RWPE2 (cell line): Measurements from ENCODE around the gene WBP11.
A peak's percentile ranks its signal among the peaks of the same experiment; 100 is the strongest.

Experiments
- ATAC-seq: fragments of 200-7000 bp; cut with Tn5 transposase; 3 replicates; pipeline ENCODE4 v1.9.1; 2021; ENCODE audit warnings: low read depth
- DNase-seq: peaks from one replicate; pipeline ENCODE4 v3.0.0-alpha.2; 2020; ENCODE audit warnings: low spot score
- H3K27ac ChIP-seq: fragments of 450-650 bp; 2 replicates; pipeline ENCODE4 v1.5.1; 2017; ENCODE audit warnings: mild to moderate bottlenecking; ENCODE audit not compliant: poor library complexity, severe bottlenecking
- H3K27me3 ChIP-seq: fragments of 250-450 bp; sonication (Bioruptor Pico); 2 replicates; pipeline ENCODE4 v1.5.1; 2021; ENCODE audit warnings: mild to moderate bottlenecking, moderate library complexity; ENCODE audit not compliant: insufficient read depth, poor library complexity, severe bottlenecking
- H3K36me3 ChIP-seq: fragments of 250-450 bp; sonication (Bioruptor Pico); 2 replicates; pipeline ENCODE4 v1.5.1; 2020; ENCODE audit warnings: low read depth, mild to moderate bottlenecking, moderate library complexity
- H3K4me1 ChIP-seq: fragments of 250-450 bp; sonication (Bioruptor Pico); 2 replicates; pipeline ENCODE4 v1.5.1; 2021; ENCODE audit warnings: mild to moderate bottlenecking, moderate library complexity; ENCODE audit not compliant: insufficient read depth, poor library complexity, severe bottlenecking
- H3K4me3 ChIP-seq: fragments of 250-450 bp; sonication (Bioruptor Pico); 2 replicates; pipeline ENCODE4 v1.5.1; 2021; ENCODE audit warnings: mild to moderate bottlenecking, moderate library complexity; ENCODE audit not compliant: severe bottlenecking
- H3K9me3 ChIP-seq: fragments of 250-450 bp; sonication (Bioruptor Pico); 2 replicates; pipeline ENCODE4 v1.5.1; 2021; ENCODE audit warnings: mild to moderate bottlenecking, moderate library complexity; ENCODE audit not compliant: severe bottlenecking
- CTCF ChIP-seq: fragments of 450-650 bp; IDR thresholded peaks from one replicate; pipeline ENCODE4 v1.5.1; 2017; ENCODE audit warnings: mild to moderate bottlenecking, moderate library complexity; ENCODE audit not compliant: poor library complexity, severe bottlenecking

Gene WBP11

GRCh38 chr12:14810953-14811483, 7.7 kb upstream of the WBP11 start:
- Histone ChIP-seq H3K4me3 (no peak overlapping the region), H3K27ac (no peak overlapping the region), H3K9me3 (no peaks in the 10 kb centered on the region), H3K4me1 (no peaks in the 10 kb centered on the region), H3K27me3 (no peaks in the 10 kb centered on the region), H3K36me3 (no peaks in the 10 kb centered on the region)
- no peak for DNase-seq
- TF ChIP-seq CTCF, result peak; percentile 43
- 0 out of 3 replicates have a peak, but pooled peaks have one; percentile 53 for ATAC-seq

GRCh38 chr12:14810167-14810952, 7.1 kb upstream of the WBP11 start:
- ATAC-seq (no peak), DNase-seq (no peak)
- Histone ChIP-seq H3K9me3 (no peaks in the 10 kb centered on the region), H3K4me1 (no peaks in the 10 kb centered on the region), H3K27ac (no peak overlapping the region), H3K27me3 (no peaks in the 10 kb centered on the region), H3K4me3 (no peak overlapping the region), H3K36me3 (no peaks in the 10 kb centered on the region)
- TF ChIP-seq CTCF, result no peak

- H3K4me1 ChIP-seq, result no peaks in the 10 kb centered on the region
- no peaks in the 10 kb centered on the region for H3K9me3 ChIP-seq
- H3K27ac ChIP-seq, result peak overlapping the region; percentile 40
- H3K27me3 ChIP-seq, result no peaks in the 10 kb centered on the region
- no peak; the same call in 2 of the 3 replicates for ATAC-seq
- H3K36me3 ChIP-seq, result peaks cover 32% of the 10 kb centered on the region
- H3K4me3 ChIP-seq, result peak overlapping the region; percentile 94
- DNase-seq, result no peak
- TF ChIP-seq CTCF, result no peak
Observed at GRCh38 chr12:14803830-14804160, 517 bp upstream of the WBP11 start.

- H3K27me3 ChIP-seq, result no peaks in the 10 kb centered on the region
Observed at GRCh38 chr12:14802721-14803010, 612 bp downstream of the WBP11 start.

More at GRCh38 chr12:14802721-14803010, 612 bp downstream of the WBP11 start:
- H3K4me3 ChIP-seq, result peak overlapping the region; percentile 94
- DNase-seq (no peak), ATAC-seq (no peak)
- peak overlapping the region; percentile 40 for H3K27ac ChIP-seq
- H3K4me1 ChIP-seq, result no peaks in the 10 kb centered on the region
- H3K36me3 ChIP-seq, result peaks cover 43% of the 10 kb centered on the region
- no peaks in the 10 kb centered on the region for H3K9me3 ChIP-seq
- no peak for TF ChIP-seq CTCF
